ENCODE data around the gene CCDC171. TPM values are rescaled to one million over a fixed set of nuclear protein-coding genes. Genes with fewer than 3 reads are reported as not detected.

Gene CCDC171
- total RNA-seq, 2 experiments from 2014 or later = 10.4 to 18.2 TPM

DNA sequence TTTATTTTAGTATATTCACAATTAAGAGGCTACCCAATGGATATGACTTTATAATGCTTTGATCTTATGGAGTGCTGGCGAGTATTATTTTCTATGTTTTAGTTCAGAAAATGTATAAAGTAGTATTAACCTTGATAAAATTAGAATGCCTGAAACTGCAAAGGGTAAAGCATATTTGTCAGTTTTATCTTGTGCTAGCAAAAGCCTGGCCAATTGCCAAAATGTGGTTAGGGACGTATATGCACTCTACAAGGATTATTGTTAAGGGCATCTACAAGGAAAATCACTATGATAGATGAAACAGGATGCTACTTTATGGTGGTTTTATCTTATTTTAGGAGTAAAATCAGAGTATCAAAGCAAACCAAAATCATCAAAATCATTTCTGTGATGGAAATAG is 281.7 kb downstream of the CCDC171 start:
- Histone ChIP-seq H3K79me2 (ENCODE audit: insufficient read depth, low read depth, low read length) (no peaks in the 10 kb centered on the region), H2AFZ (ENCODE audit: low read length) (no peak overlapping the region), H3K36me3 (ENCODE audit: insufficient read depth, low read length) (no peaks in the 10 kb centered on the region), H3K9me2 (ENCODE audit: insufficient read depth, low read length) (no peaks in the 10 kb centered on the region), H3K9me3 (ENCODE audit: low read length) (no peaks in the 10 kb centered on the region), H3K27ac (ENCODE audit: low read depth, low read length, poor library complexity, severe bottlenecking) (no peak overlapping the region), H3K4me1 (ENCODE audit: insufficient read depth, low read length, poor library complexity, severe bottlenecking) (no peaks in the 10 kb centered on the region), H3K4me3 (ENCODE audit: low read depth, low read length, poor library complexity, severe bottlenecking) (no peak overlapping the region), H3K4me2 (ENCODE audit: low read length) (no peak overlapping the region), H4K20me1 (ENCODE audit: insufficient read depth, low read length) (no peaks in the 10 kb centered on the region)
- peak; percentile 2 for DNase-seq (ENCODE audit: low spot score)
- TF ChIP-seq EZH2phosphoT487 (IDR thresholded peaks at IDR 0.05; ENCODE audit: borderline replicate concordance, low read depth, low read length) (no peak), CTCF (conservative IDR thresholded peaks at IDR 0.05; ENCODE audit: low read length) (no peak)
- intact Hi-C loops (cut with micrococcal nuclease; ENCODE audit: unreplicated experiment) = no loop called here
- BruUV-seq (replicated peaks) = no TSS peak
- ChIA-PET CTCF (ENCODE audit: unreplicated experiment) (no interaction called here), POLR2A (no interaction called here)

GRCh38 chr9:15837079-15837679 is 284.3 kb downstream of the CCDC171 start:
- no peak overlapping the region for H3K4me3 ChIP-seq (ENCODE audit: low read depth, low read length, poor library complexity, severe bottlenecking)
- H2AFZ ChIP-seq (ENCODE audit: low read length) = no peak overlapping the region

More at GRCh38 chr9:15837079-15837679, 284.3 kb downstream of the CCDC171 start:
- no peak overlapping the region for H3K27ac ChIP-seq (ENCODE audit: low read depth, low read length, poor library complexity, severe bottlenecking)
- no peaks in the 10 kb centered on the region for H4K20me1 ChIP-seq (ENCODE audit: insufficient read depth, low read length)
- DNase-seq (ENCODE audit: low spot score) = peak; percentile 60
- H3K4me2 ChIP-seq (ENCODE audit: low read length) = no peak overlapping the region
- no peaks in the 10 kb centered on the region for H3K4me1 ChIP-seq (ENCODE audit: insufficient read depth, low read length, poor library complexity, severe bottlenecking)
- TF ChIP-seq EZH2phosphoT487 (IDR thresholded peaks at IDR 0.05; ENCODE audit: borderline replicate concordance, low read depth, low read length) (no peak), CTCF (conservative IDR thresholded peaks at IDR 0.05; ENCODE audit: low read length) (peak; percentile 93)
- BruUV-seq (replicated peaks) = no TSS peak
- intact Hi-C loops (cut with micrococcal nuclease; ENCODE audit: unreplicated experiment) = no loop called here
- no peaks in the 10 kb centered on the region for H3K9me2 ChIP-seq (ENCODE audit: insufficient read depth, low read length)
- no peaks in the 10 kb centered on the region for H3K36me3 ChIP-seq (ENCODE audit: insufficient read depth, low read length)
- no peaks in the 10 kb centered on the region for H3K79me2 ChIP-seq (ENCODE audit: insufficient read depth, low read depth, low read length)
- H3K9me3 ChIP-seq (ENCODE audit: low read length) = no peaks in the 10 kb centered on the region
- CTCF ChIA-PET (ENCODE audit: unreplicated experiment) = no interaction called here
- POLR2A ChIA-PET = no interaction called here
